Measurements from ENCODE around the gene TGM6.

TGM6 gene

DNA sequence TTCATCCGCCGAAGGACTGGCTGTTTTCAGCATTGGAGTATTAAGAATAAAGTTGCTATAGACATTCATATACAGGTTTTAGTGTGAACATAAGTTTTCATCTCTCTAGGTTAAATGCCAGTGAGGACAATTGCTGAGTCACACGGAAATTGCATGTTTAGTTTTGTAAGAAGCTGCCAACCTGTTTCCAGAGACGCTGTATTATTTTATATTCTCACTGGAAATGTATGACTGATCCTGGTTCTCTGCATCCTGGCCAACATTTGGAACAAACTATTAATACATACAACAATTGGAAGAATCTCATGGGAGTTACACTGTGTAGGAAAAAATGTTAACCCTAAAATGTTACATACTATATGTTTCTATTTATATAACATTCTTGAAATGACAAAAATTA is 16.7 kb upstream of the TGM6 start:
- no peak for DNase-seq (ENCODE audit: low read depth in 2 of 2)

DNA sequence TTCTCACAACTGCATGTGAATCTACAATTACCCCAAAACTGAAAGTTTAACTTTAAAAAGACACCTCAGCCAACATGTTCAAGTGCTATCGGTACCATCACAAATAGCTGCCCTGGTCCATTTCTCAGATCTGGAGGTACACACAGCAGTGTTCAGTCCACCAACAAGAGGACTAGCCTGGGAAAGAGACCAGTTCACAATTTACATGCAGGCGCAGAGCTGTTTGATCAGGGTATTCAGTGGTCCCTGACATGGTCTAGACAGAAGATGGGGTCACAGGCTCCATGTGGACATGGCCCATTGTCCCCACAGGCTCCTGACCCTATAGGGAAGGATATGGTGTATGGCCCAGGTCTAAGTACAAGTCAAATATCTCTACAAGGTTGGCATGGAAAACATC is 15.6 kb upstream of the TGM6 start:
- DNase-seq (ENCODE audit: low read depth in 2 of 2) = no peak

- DNase-seq (ENCODE audit: low read depth in 2 of 2) = no peak
These were observed 15.0 kb upstream of the TGM6 start for GRCh38 chr20:2365666-2366065.

- DNase-seq (ENCODE audit: low read depth in 2 of 2) = no peak
These were observed 12.1 kb upstream of the TGM6 start for GRCh38 chr20:2368621-2369020.

DNA sequence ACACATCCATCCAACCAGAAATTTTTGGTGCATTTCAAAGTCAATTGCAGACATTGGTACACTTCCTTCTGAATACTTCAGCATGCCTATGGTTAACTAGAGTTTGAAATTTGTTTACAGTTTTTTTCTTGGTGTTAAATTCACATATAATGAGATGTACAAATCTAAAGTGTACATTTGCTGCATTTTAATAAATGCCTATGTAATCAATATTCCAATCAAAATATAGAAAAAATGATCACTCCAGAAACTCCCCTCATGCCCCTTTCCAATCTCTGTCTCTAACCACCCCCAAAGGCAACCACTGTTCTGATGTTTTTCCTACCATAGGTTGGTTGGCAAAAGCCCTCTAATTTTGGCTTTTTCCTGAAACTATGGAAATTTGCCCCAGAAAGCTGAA is 7.6 kb upstream of the TGM6 start:
- no peak for DNase-seq (ENCODE audit: low read depth in 2 of 2)

GRCh38 chr20:2374346-2375125 is 6.2 kb upstream of the TGM6 start:
- DNase-seq (ENCODE audit: low read depth in 2 of 2) = no peak

GRCh38 chr20:2378893-2379292 is 1.8 kb upstream of the TGM6 start:
- DNase-seq (ENCODE audit: low read depth in 2 of 2) = no peak

GRCh38 chr20:2379511-2380229 is 1.0 kb upstream of the TGM6 start:
- DNase-seq (ENCODE audit: low read depth in 2 of 2) = no peak

DNA sequence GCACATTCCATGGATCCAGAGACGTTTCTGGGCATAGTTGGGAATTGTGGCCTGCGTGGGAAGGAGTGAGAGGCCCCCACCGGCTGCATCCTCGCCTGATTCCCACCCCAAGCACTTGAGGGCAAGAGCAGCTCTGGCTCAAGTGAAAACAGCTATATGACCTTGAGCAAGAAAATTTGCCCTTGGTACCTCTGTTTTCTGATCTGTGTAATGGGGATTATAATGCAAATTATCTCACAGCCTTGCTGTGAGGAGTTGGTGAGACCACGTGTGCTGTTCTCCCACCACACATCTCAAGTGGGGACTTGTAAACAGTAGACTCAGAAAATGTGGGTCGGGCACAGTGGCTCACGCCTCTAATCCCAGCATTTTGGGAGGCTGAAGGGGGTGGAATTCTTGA is 602 bp downstream of the TGM6 start:
- no peak for DNase-seq (ENCODE audit: low read depth in 2 of 2)

- no peak for DNase-seq (ENCODE audit: low read depth in 2 of 2)
These were observed 2.1 kb downstream of the TGM6 start for GRCh38 chr20:2382833-2383232.

GRCh38 chr20:2385026-2385425 is 4.3 kb downstream of the TGM6 start:
- DNase-seq (ENCODE audit: low read depth in 2 of 2) = no peak

DNA sequence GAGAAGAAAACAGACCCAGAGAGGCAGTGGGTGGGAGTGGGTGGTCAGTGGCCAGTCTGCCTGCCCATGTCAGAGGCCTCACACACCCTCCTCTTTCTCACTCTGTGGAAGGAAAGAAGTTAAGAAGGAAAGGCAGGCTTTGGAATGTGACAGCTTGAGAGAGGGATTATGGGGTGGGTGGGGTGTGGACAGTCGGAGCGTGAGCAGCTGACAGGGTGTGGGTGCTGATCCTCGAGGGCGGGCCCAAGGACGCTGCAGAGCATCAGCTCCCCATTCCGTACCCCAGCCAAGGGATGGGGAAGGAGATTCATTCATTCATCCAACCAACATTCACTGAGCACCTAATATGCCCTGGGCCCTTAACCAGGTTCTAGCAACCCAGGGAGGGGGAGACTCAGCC is 4.8 kb downstream of the TGM6 start:
- no peak for DNase-seq (ENCODE audit: low read depth in 2 of 2)

DNA sequence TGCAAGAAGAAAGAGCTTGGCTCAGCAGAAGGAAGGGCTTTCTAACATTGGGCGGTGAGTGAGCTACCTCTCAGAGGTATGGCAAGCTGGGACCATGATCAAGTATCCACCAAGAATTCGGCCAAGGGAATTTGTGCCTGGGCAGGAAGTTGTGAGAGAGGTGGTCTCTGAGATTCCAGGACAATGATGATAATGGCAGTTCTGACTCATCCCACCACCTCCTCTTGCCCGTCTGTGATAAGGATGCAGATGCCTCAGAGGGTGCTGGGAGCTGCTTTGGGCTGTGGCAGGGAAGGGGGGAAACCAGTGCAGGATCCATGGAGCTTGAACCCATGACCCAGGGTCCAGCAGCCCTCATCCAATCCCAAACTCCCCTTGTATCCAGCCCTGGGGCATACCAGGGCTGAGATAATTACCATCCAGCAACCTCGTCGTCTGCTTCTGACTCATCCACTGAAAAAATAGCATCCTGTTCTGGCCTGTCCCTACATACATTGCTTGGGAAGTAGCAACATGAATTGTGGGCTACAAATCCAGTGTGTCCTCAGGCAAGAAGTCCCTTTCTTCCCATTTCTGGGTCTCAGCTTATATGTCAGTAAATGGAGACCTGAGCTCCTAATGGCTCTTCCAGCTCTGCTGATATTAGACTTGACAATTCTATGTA is 5.9 kb downstream of the TGM6 start:
- no peak for DNase-seq (ENCODE audit: low read depth in 2 of 2)

GRCh38 chr20:2387180-2387577 is 6.5 kb downstream of the TGM6 start:
- no peak for DNase-seq (ENCODE audit: low read depth in 2 of 2)

DNA sequence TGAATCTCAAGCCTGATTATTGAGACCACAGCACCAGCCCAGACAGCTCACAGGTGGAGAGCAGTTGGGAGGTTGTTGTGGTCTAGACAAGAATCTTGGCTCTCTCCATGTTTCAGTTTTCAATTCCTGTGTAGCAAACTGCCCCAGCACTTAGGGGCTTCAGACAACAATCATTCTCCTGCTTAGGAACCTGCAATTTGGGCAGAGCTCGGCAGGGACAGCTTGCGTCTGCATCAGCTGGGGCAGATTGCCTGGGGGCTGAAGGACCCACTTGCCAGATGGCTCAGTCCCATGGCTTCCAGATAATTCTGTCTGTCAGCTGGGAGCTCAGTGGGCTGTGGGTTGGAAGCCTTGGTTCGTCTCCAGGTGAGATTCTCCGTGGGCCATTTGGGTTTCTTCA is 6.9 kb downstream of the TGM6 start:
- DNase-seq (ENCODE audit: low read depth in 2 of 2) = no peak

DNA sequence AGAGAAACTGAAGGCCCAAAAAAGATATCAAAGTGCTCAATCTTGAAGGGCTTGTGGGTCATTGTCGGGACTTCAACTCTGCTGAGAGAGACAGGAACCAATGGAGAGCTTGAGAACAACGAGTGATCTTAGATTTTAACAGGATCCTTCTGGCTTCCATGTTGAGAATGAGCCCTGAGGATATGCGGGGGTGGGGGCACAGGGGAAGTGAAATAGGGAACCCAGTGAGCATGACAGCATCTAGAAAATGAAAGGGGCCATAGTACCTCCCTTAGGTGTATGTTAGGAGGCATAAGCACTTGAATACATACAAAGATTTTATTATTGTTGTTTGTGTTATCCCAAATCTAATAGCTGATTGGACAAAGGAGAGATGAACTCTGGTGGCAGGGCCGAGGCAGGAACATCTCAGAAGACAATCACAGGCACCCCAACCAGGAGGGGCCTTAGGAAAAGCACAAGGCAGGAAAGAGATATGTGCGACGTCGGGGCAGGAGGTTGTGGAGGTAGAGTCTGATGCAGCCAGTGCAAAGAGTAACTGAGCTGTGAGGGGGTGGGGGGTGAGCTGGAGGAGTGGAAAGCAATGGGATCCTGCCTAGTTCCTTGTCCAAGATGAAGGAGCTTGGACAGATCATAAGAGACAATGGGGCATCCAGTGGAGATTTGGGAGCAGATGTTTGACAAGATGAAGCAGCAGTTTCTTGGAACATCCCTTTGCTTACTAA is 10.4 kb downstream of the TGM6 start:
- DNase-seq (ENCODE audit: low read depth in 2 of 2) = no peak

- no peak for DNase-seq (ENCODE audit: low read depth in 2 of 2)
These were observed 13.8 kb downstream of the TGM6 start for GRCh38 chr20:2394411-2395055.

GRCh38 chr20:2395136-2395535 is 14.4 kb downstream of the TGM6 start:
- DNase-seq (ENCODE audit: low read depth in 2 of 2) = no peak

DNA sequence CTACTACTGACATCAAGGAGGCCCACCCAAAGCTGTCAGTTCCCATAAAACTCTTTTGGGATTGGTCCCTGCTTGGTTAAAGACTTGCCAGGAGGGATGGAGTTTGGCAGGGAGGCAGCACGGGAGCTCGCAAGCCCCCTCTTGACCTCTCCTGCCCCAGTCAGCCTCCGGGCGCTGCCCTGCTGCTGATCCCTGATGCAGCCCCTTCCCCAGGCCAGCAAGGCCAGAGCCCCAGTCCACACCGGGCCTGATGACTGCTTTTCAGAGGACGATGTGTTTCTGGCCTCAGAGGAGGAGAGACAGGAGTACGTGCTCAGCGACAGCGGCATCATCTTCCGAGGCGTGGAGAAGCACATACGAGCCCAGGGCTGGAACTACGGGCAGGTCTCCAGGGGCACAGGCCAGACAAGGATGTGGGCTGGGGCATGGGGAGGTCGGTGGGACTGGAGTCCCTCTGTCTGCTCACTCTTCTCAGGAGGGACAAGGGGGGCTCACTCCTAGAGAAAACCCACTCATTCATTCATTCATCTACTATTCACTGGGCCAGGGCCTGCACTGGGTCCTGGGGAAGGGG is 15.6 kb downstream of the TGM6 start:
- no peak for DNase-seq (ENCODE audit: low read depth in 2 of 2)

DNA sequence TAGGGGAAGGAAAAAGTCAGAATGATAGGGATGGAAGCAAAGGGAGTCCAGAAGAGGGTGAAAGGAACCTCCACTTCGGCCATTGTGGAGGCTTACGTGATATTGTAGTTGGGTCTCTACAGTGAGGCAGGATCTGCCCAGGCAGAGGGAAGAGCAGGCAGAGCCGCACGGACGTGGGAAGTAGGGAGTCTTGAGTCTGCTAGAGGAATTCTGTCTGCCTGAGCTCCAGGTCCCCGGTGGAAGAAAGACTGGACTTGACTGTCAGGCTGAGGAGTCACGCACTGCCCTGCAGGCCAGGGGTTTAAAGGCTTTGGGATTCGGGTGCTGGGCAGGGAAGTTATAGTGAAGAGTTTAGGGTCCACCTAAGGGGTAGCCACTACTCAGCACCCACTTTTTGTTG is 16.4 kb downstream of the TGM6 start:
- no peak for DNase-seq (ENCODE audit: low read depth in 2 of 2)

DNA sequence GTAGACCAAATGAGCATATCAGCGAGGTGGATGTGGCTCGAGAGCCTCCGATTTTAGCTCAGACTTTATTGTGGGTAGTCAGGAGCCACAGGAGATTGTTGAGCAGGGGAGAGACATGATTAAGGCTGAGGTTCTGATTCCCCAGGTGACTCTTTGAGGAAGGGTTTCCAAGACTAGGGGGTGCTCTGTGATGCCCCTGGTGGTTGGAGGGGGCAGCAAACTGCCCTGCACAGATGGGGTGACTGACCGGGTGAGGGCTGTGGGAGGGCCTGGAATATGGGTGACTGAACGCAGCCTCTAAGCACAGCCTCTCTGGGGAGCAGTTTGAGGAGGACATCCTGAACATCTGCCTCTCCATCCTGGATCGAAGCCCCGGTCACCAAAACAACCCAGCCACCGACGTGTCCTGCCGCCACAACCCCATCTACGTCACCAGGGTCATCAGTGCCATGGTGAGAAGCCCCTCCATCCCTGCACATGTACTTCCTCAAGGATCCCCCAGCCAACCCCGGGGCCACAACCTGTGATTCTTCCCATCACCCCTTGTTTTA is 17.0 kb downstream of the TGM6 start:
- DNase-seq (ENCODE audit: low read depth in 2 of 2) = no peak
